KMS-11 (cell line): Measurements from ENCODE around the gene NME7.

Source experiments
- H2AFZ ChIP-seq: fragments of 200-600 bp; sonication (generic); 2 replicates; pipeline ENCODE4 v1.6.1; 2016; ENCODE audit warnings: antibody characterized with exemption, mixed run types, low read depth
- H3K27ac ChIP-seq: fragments of 200-600 bp; sonication (generic); 2 replicates; pipeline ENCODE4 v1.6.1; 2016; ENCODE audit warnings: mild to moderate bottlenecking, mixed run types
- H3K27me3 ChIP-seq: fragments of 200-600 bp; sonication (generic); 2 replicates; pipeline ENCODE4 v1.6.1; 2017; ENCODE audit warnings: mild to moderate bottlenecking, low read depth, mixed run types, moderate library complexity; ENCODE audit not compliant: insufficient read depth
- H3K36me3 ChIP-seq: fragments of 200-600 bp; sonication (generic); 2 replicates; pipeline ENCODE4 v1.6.1; 2017; ENCODE audit warnings: mild to moderate bottlenecking, mixed run types; ENCODE audit not compliant: insufficient read depth
- H3K4me1 ChIP-seq: fragments of 200-600 bp; sonication (generic); 2 replicates; pipeline ENCODE4 v1.6.1; 2016; ENCODE audit warnings: mild to moderate bottlenecking, low read depth, mixed run types; ENCODE audit not compliant: poor library complexity, severe bottlenecking
- H3K4me2 ChIP-seq: fragments of 200-600 bp; sonication (generic); 2 replicates; pipeline ENCODE4 v1.7.0; 2016; ENCODE audit warnings: mild to moderate bottlenecking, mixed run types
- H3K4me3 ChIP-seq: fragments of 200-600 bp; sonication (generic); IDR thresholded peaks from 2 replicates; pipeline ENCODE4 v1.6.1; 2017; ENCODE audit warnings: low read depth, low read length, mixed read lengths; ENCODE audit not compliant: insufficient read depth
- H3K79me2 ChIP-seq: fragments of 200-600 bp; sonication (generic); 2 replicates; pipeline ENCODE4 v1.6.1; 2016; ENCODE audit warnings: low read depth, mixed run types; ENCODE audit not compliant: insufficient read depth
- H3K9ac ChIP-seq: fragments of 200-600 bp; sonication (generic); 2 replicates; pipeline ENCODE4 v1.6.1; 2016; ENCODE audit warnings: mild to moderate bottlenecking, mixed run types
- H4K20me1 ChIP-seq: fragments of 200-600 bp; sonication (generic); 2 replicates; pipeline ENCODE4 v1.6.1; 2016; ENCODE audit warnings: mild to moderate bottlenecking, mixed run types; ENCODE audit not compliant: insufficient read depth
- TF ChIP-seq, protein P1 (sequence below): fragments of 200-600 bp; sonication (generic); conservative IDR thresholded peaks from 2 replicates; pipeline ENCODE4 v1.6.1; 2017; ENCODE audit warnings: low read depth, mild to moderate bottlenecking, antibody characterized with exemption, low read length, moderate library complexity, mixed read lengths

Gene NME7

DNA sequence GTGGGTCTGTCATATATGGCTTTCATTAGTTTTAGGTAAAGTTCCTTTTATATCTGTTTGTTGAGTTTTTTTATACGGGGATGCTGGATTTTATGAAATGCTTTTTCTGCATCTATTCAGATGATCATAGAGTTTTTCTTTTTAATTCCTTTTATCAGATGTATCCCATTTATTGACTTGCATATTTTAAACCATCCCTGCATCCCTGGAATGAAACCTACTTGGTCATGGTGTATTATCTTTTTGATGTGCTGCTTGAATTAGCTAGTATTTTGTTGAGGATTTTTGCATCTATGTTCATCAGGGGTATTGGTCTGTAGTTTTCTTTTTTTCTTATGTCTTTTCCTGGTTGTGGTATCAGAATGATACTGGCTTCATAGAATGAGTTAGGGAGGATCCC is 118.0 kb downstream of the NME7 start:
- Histone ChIP-seq H3K4me1 (no peaks in the 10 kb centered on the region), H3K27me3 (no peaks in the 10 kb centered on the region), H3K9ac (no peak overlapping the region), H2AFZ (no peak overlapping the region), H3K79me2 (no peaks in the 10 kb centered on the region), H3K4me2 (no peak overlapping the region), H4K20me1 (no peaks in the 10 kb centered on the region), H3K27ac (no peak overlapping the region), H3K4me3 (no peak overlapping the region), H3K36me3 (no peaks in the 10 kb centered on the region)
- TF ChIP-seq, protein P1, sequence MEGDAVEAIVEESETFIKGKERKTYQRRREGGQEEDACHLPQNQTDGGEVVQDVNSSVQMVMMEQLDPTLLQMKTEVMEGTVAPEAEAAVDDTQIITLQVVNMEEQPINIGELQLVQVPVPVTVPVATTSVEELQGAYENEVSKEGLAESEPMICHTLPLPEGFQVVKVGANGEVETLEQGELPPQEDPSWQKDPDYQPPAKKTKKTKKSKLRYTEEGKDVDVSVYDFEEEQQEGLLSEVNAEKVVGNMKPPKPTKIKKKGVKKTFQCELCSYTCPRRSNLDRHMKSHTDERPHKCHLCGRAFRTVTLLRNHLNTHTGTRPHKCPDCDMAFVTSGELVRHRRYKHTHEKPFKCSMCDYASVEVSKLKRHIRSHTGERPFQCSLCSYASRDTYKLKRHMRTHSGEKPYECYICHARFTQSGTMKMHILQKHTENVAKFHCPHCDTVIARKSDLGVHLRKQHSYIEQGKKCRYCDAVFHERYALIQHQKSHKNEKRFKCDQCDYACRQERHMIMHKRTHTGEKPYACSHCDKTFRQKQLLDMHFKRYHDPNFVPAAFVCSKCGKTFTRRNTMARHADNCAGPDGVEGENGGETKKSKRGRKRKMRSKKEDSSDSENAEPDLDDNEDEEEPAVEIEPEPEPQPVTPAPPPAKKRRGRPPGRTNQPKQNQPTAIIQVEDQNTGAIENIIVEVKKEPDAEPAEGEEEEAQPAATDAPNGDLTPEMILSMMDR, result no peak

DNA sequence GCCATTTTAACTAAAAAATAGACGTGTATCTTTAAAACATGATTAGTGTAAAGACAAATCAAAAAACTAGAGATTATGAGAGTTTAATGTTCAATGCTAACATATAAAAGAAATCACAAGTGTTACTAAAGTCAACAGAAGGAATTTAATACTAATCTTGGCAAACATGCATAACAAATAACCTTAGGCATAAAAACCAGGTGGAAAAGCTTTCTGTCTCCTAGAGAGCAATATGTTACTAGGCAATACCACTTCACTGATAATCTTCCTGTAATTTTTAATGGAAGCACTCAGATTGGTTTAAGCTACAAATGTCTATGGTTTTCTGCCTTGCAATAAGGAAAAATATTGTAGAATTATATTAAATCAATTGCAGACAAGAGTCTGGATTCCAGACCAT is 121.9 kb downstream of the NME7 start:
- TF ChIP-seq, protein P1, result no peak
- Histone ChIP-seq H4K20me1 (no peaks in the 10 kb centered on the region), H3K79me2 (no peaks in the 10 kb centered on the region), H2AFZ (no peak overlapping the region), H3K36me3 (no peaks in the 10 kb centered on the region), H3K9ac (no peak overlapping the region), H3K4me1 (no peaks in the 10 kb centered on the region), H3K27me3 (no peaks in the 10 kb centered on the region), H3K4me3 (no peak overlapping the region), H3K27ac (no peak overlapping the region), H3K4me2 (no peak overlapping the region)

DNA sequence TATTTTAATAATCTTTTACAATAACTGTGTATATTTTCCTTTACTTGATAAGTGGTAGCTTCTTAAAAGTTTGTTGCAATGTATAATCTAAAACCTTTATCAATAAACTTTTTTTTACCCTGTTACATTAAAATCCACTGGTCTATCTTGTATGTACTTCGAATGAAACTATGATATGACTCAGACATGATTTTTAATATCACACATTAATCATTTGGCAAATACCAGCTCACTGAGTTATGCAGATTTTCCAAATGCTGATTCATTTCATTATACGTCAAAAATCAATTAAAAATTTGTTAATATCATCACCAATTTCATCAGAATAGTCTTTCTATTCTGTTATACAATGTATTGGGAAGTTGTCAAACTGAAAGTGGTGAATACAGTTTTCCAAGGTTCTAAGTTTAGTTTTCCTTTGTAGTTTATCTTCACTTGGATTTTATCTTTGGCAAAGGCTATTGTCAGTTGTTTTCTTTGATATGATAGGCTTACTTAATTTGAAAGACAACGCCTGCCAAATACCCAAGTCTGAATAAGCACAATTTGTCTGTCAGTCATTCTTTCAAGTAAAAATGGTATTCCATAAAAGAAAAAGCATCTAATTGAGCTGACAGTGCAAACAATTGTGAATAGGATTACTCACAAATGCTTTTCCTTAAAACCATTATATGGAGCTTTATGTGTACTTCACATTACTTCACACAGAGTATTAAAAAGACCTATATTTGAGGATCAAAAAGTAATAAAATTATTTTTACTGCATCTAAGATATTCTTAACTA is 127.0 kb downstream of the NME7 start:
- no peak overlapping the region for H3K4me3 ChIP-seq
- no peaks in the 10 kb centered on the region for H4K20me1 ChIP-seq
- H3K9ac ChIP-seq, result no peak overlapping the region
- TF ChIP-seq, protein P1, result no peak
- H3K4me1 ChIP-seq, result no peaks in the 10 kb centered on the region
- H3K27ac ChIP-seq, result no peak overlapping the region
- H3K79me2 ChIP-seq, result no peaks in the 10 kb centered on the region
- no peak overlapping the region for H3K4me2 ChIP-seq
- no peaks in the 10 kb centered on the region for H3K27me3 ChIP-seq
- H2AFZ ChIP-seq, result no peak overlapping the region
- no peaks in the 10 kb centered on the region for H3K36me3 ChIP-seq

DNA sequence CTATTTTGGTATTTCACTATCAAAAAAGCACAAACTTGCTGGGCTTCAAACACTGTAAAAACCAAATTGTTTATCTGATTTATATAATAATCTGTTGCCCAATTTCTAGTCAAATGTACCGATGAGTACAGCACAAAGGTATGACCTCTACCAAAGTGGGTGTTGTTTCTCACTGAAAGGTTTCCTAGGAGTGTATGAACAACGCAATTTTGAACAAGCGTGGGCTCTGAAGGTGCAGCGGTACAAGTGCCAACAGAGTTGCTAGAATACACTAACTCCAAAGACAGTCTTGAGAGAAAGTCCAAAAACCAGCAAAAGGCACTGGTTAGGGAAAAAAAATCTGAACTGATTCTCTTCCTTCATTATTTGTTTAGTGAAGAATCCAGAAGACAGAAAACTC is 130.7 kb downstream of the NME7 start:
- Histone ChIP-seq H3K4me3 (no peak overlapping the region), H3K79me2 (no peaks in the 10 kb centered on the region), H3K9ac (no peak overlapping the region), H3K4me2 (no peak overlapping the region), H3K27ac (no peak overlapping the region), H2AFZ (no peak overlapping the region), H3K4me1 (no peaks in the 10 kb centered on the region), H4K20me1 (no peaks in the 10 kb centered on the region), H3K36me3 (no peaks in the 10 kb centered on the region), H3K27me3 (no peaks in the 10 kb centered on the region)
- TF ChIP-seq, protein P1, result no peak
